Liver (tissue), 9 donors: ENCODE data around the gene DRGX. TPM values are rescaled to one million over a fixed set of nuclear protein-coding genes. Genes with fewer than 3 reads are reported as not detected.

Source experiments
- DNase-seq: peaks from one replicate; pipeline ENCODE4 v3.0.0-alpha.2; 2017; ENCODE audit warnings: low spot score
- H3K27ac ChIP-seq, 2 donors: one replicate each; pipeline ENCODE4 v1.7.0; 2013; ENCODE audit warnings: inconsistent platforms in 2 of 2, low read length in 2 of 2, control low read depth in 1 of 2, low read depth in 1 of 2, mild to moderate bottlenecking in 1 of 2
- H3K27me3 ChIP-seq, 4 donors: one replicate each; pipeline versions ENCODE4 v1.6.1 to v1.7.0; 2013; ENCODE audit warnings: low read length in 3 of 4, inconsistent platforms in 1 of 4, mild to moderate bottlenecking in 1 of 4, moderate library complexity in 1 of 4; ENCODE audit not compliant: control insufficient read depth in 4 of 4, insufficient read depth in 4 of 4
- H3K36me3 ChIP-seq, 4 donors: one replicate each; pipeline versions ENCODE4 v1.6.1 to v1.7.0; 2013; ENCODE audit warnings: low read length in 3 of 4, mild to moderate bottlenecking in 3 of 4, low read depth in 1 of 4, moderate library complexity in 1 of 4; ENCODE audit not compliant: control insufficient read depth in 4 of 4, insufficient read depth in 3 of 4
- H3K4me1 ChIP-seq, 4 donors: one replicate each; pipeline versions ENCODE4 v1.6.1 to v1.7.0; 2013; ENCODE audit warnings: low read length in 3 of 4, mild to moderate bottlenecking in 3 of 4, moderate library complexity in 1 of 4; ENCODE audit not compliant: control insufficient read depth in 4 of 4, insufficient read depth in 4 of 4
- H3K4me3 ChIP-seq, 3 donors: one replicate each; pipeline versions ENCODE4 v1.6.1 to v1.7.0; 2013; ENCODE audit warnings: low read length in 3 of 3, control low read depth in 1 of 3, low read depth in 1 of 3, mild to moderate bottlenecking in 1 of 3
- H3K9ac ChIP-seq, 2 donors: one replicate each; pipeline ENCODE4 v1.7.0; 2013; ENCODE audit warnings: low read length in 2 of 2, mild to moderate bottlenecking in 2 of 2, moderate library complexity in 2 of 2, control low read depth in 1 of 2, low read depth in 1 of 2
- H3K9me3 ChIP-seq, 4 donors: one replicate each; pipeline versions ENCODE4 v1.6.1 to v1.7.0; 2013; ENCODE audit warnings: low read length in 3 of 4; ENCODE audit not compliant: control insufficient read depth in 4 of 4
- FOXA1 ChIP-seq: IDR thresholded peaks from 2 replicates; pipeline ENCODE4 v1.6.1; 2016; ENCODE audit warnings: antibody characterized with exemption
- FOXA2 ChIP-seq: IDR thresholded peaks from 2 replicates; pipeline ENCODE4 v1.6.1; 2016; ENCODE audit warnings: antibody characterized with exemption
- HNF4A ChIP-seq, 2 donors: conservative IDR thresholded peaks; 2 replicates each; pipeline ENCODE4 v1.6.1; 2016; ENCODE audit warnings: antibody characterized with exemption in 2 of 2, mild to moderate bottlenecking in 2 of 2
- HNF4G ChIP-seq: IDR thresholded peaks from 2 replicates; pipeline ENCODE4 v1.6.1; 2016; ENCODE audit warnings: antibody characterized with exemption
- JUND ChIP-seq, 2 donors: IDR thresholded peaks; 2 replicates each; pipeline ENCODE4 v1.6.1; 2016; ENCODE audit warnings: antibody characterized with exemption in 2 of 2
- NR2F2 ChIP-seq: IDR thresholded peaks from 2 replicates; pipeline ENCODE4 v1.6.1; 2016; ENCODE audit warnings: antibody characterized with exemption
- RXRA ChIP-seq, 2 donors: IDR thresholded peaks; 2 replicates each; pipeline ENCODE4 v1.6.1; 2017 to 2018; ENCODE audit warnings: antibody characterized with exemption in 2 of 2, mild to moderate bottlenecking in 1 of 2
- SP1 ChIP-seq: IDR thresholded peaks from 2 replicates; pipeline ENCODE4 v1.6.1; 2018; ENCODE audit warnings: antibody characterized with exemption, mild to moderate bottlenecking
- YY1 ChIP-seq: IDR thresholded peaks from 2 replicates; pipeline ENCODE4 v1.6.1; 2016; ENCODE audit warnings: antibody characterized with exemption, mild to moderate bottlenecking
- WGBS: extraction: QIAGEN DNeasy Blood & Tissue Kit; methylation state at CpG from one replicate; pipeline ENCODE4 v1.1.7; 2013; 5-methylcytosine and 5-hydroxymethylcytosine counted together
- polyA plus RNA-seq, 2 donors: library from polyadenylated mRNA; stranded (reverse) in 1 of 2; unstranded in 1 of 2; fragments of 200-250 nt in 1 of 2; fragments of >200 nt in 1 of 2; fragmentation: Nextera tagmentation in 1 of 2; extraction: Ambion mirVana in 1 of 2; gene quantifications; one replicate each; pipeline versions ENCODE4 v1.2.1 to v1.2.3, GENCODE V29; 2013 to 2015
- total RNA-seq, 2 donors: library from RNA; depleted of rRNA; stranded (reverse); fragments of >200 nt; gene quantifications; one replicate each; pipeline ENCODE4 v1.2.3, GENCODE V29; 2014
- TF ChIP-seq, protein P1 (sequence below): IDR thresholded peaks from 2 replicates; pipeline ENCODE4 v1.6.1; 2016; ENCODE audit warnings: antibody characterized with exemption
- TF ChIP-seq, protein P2 (sequence below): fragments of 150-350 bp; IDR thresholded peaks from 2 replicates; pipeline ENCODE4 v1.5.1; 2017; ENCODE audit warnings: improper control_type of control experiment, low read depth, low read length; ENCODE audit not compliant: missing input control
- TF ChIP-seq, protein P3 (sequence below): IDR thresholded peaks from 2 replicates; pipeline ENCODE4 v1.6.1; 2016; ENCODE audit warnings: antibody characterized with exemption
- TF ChIP-seq, protein P4 (sequence below): IDR thresholded peaks from 2 replicates; pipeline ENCODE4 v1.6.1; 2016; ENCODE audit warnings: antibody characterized with exemption, mild to moderate bottlenecking
- donor health status: healthy.
- donor health status: healthy.
- donor health status: healthy.
- donor health status: healthy.
- donor health status: healthy.

The DRGX gene
- total and polyA plus RNA-seq, 4 donors = not detected

DNA sequence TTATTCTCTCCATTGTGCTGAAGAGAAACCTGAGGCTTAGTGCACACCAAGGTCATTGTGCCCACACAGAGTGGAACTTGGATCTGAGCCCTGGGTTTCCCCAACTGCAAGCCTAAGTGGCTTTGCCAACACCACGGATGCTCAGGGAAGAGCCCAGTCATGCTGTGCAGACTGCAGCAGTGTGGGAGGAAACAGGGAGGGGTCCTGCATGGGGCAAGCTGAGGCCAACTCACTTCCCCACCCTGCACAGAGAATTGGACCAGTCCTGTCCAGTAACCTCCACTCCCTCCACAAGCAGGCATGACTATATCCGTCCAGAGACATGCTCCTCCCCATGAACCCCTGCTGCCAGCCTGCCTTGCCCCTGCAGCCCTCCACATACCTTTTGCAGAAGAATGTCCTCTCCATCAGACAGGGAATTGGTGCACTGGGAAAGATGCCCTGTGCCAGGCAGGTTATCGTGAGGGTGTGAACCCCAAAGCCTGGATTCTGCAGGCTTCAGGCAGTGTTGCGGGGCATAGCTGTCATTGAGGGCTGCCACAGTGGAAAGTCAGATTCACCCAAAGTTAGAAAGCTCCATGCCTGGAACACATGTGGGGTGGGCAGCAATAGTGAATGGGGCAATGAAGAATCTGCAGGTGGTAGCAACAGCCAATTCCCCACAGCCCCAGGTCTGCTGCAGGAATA is 44.9 kb downstream of the DRGX start:
- Histone ChIP-seq H3K9me3 (peaks cover 2 to 14% (median 10%) of the 10 kb centered on the region in 4 donors), H3K27ac (no peak overlapping the region), H3K9ac (no peak overlapping the region), H3K4me3 (no peak overlapping the region), H3K27me3 (no peaks in the 10 kb centered on the region), H3K4me1 (no peaks in the 10 kb centered on the region), H3K36me3 (no peaks in the 10 kb centered on the region)
- TF ChIP-seq FOXA2 = no peak
- TF ChIP-seq RXRA (IDR thresholded peaks at IDR 0.05) = no peak
- TF ChIP-seq JUND (IDR thresholded peaks at IDR 0.05) = no peak
- TF ChIP-seq, protein P1, sequence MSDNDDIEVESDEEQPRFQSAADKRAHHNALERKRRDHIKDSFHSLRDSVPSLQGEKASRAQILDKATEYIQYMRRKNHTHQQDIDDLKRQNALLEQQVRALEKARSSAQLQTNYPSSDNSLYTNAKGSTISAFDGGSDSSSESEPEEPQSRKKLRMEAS = no peak
- TF ChIP-seq, protein P2, sequence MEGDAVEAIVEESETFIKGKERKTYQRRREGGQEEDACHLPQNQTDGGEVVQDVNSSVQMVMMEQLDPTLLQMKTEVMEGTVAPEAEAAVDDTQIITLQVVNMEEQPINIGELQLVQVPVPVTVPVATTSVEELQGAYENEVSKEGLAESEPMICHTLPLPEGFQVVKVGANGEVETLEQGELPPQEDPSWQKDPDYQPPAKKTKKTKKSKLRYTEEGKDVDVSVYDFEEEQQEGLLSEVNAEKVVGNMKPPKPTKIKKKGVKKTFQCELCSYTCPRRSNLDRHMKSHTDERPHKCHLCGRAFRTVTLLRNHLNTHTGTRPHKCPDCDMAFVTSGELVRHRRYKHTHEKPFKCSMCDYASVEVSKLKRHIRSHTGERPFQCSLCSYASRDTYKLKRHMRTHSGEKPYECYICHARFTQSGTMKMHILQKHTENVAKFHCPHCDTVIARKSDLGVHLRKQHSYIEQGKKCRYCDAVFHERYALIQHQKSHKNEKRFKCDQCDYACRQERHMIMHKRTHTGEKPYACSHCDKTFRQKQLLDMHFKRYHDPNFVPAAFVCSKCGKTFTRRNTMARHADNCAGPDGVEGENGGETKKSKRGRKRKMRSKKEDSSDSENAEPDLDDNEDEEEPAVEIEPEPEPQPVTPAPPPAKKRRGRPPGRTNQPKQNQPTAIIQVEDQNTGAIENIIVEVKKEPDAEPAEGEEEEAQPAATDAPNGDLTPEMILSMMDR = no peak
- TF ChIP-seq HNF4G = no peak
- TF ChIP-seq YY1 = no peak
- TF ChIP-seq, protein P3, sequence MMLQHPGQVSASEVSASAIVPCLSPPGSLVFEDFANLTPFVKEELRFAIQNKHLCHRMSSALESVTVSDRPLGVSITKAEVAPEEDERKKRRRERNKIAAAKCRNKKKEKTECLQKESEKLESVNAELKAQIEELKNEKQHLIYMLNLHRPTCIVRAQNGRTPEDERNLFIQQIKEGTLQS = no peak
- TF ChIP-seq FOXA1 = no peak
- TF ChIP-seq HNF4A (conservative IDR thresholded peaks at IDR 0.05) = no peak
- no peak for DNase-seq
- WGBS = 88% methylated on average over 4 of the region's 4 CpGs

DNA sequence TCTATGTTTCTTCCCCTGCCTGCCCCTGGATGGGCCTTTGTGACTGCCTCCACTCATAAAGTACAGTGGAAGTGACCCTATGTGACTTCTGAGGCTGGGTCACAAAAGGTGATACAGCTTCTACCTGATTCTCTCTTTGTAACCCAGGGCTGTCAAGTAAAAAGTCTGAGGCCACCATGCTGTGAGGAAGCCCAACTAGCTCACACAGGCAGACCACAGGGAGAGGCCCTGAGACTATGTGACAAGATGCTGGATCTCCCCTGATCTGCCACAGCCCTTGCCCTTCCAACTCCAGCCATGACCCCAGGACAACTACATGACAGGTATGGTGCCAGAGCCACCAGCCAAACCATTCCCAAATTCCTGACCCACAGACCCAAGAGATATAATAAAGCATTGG is 45.8 kb downstream of the DRGX start:
- Histone ChIP-seq H3K9ac (no peak overlapping the region), H3K27me3 (no peaks in the 10 kb centered on the region), H3K4me3 (no peak overlapping the region), H3K27ac (no peak overlapping the region), H3K36me3 (no peaks in the 10 kb centered on the region), H3K9me3 (peaks cover 2 to 14% (median 10%) of the 10 kb centered on the region in 4 donors), H3K4me1 (no peaks in the 10 kb centered on the region)
- DNase-seq = peak; percentile 5
- TF ChIP-seq, protein P4, sequence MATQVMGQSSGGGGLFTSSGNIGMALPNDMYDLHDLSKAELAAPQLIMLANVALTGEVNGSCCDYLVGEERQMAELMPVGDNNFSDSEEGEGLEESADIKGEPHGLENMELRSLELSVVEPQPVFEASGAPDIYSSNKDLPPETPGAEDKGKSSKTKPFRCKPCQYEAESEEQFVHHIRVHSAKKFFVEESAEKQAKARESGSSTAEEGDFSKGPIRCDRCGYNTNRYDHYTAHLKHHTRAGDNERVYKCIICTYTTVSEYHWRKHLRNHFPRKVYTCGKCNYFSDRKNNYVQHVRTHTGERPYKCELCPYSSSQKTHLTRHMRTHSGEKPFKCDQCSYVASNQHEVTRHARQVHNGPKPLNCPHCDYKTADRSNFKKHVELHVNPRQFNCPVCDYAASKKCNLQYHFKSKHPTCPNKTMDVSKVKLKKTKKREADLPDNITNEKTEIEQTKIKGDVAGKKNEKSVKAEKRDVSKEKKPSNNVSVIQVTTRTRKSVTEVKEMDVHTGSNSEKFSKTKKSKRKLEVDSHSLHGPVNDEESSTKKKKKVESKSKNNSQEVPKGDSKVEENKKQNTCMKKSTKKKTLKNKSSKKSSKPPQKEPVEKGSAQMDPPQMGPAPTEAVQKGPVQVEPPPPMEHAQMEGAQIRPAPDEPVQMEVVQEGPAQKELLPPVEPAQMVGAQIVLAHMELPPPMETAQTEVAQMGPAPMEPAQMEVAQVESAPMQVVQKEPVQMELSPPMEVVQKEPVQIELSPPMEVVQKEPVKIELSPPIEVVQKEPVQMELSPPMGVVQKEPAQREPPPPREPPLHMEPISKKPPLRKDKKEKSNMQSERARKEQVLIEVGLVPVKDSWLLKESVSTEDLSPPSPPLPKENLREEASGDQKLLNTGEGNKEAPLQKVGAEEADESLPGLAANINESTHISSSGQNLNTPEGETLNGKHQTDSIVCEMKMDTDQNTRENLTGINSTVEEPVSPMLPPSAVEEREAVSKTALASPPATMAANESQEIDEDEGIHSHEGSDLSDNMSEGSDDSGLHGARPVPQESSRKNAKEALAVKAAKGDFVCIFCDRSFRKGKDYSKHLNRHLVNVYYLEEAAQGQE = no peak
- TF ChIP-seq HNF4A (conservative IDR thresholded peaks at IDR 0.05) = no peak
- TF ChIP-seq FOXA1 = no peak
- TF ChIP-seq SP1 = no peak
- TF ChIP-seq NR2F2 = no peak
- TF ChIP-seq HNF4G = no peak
- TF ChIP-seq, protein P1 = no peak
